H9 (cell line): Measurements from ENCODE around the gene F2RL3. TPM values are rescaled to one million over a fixed set of nuclear protein-coding genes. Genes with fewer than 3 reads are reported as not detected.

Source experiments
- DNase-seq: peaks from one replicate; pipeline ENCODE4 v3.0.0-alpha.2; 2017
- H2AFZ ChIP-seq: one replicate; pipeline ENCODE4 v1.6.1; 2013; ENCODE audit warnings: mild to moderate bottlenecking, low read length, control low read depth, moderate library complexity
- H2AK5ac ChIP-seq: 2 replicates; pipeline ENCODE4 v1.6.1; 2013; ENCODE audit warnings: low read length, control low read depth, mixed read lengths; ENCODE audit not compliant: insufficient read length
- H2BK120ac ChIP-seq: one replicate; pipeline ENCODE4 v1.6.1; 2013; ENCODE audit warnings: low read depth, mild to moderate bottlenecking, low read length, control low read depth, inconsistent platforms; ENCODE audit not compliant: poor library complexity, severe bottlenecking
- H2BK12ac ChIP-seq: 2 replicates; pipeline ENCODE4 v1.6.1; 2013; ENCODE audit warnings: low read length, control low read depth, mixed read lengths, low read depth; ENCODE audit not compliant: insufficient read length
- H2BK15ac ChIP-seq: 2 replicates; pipeline ENCODE4 v1.6.1; 2013; ENCODE audit warnings: low read depth, low read length, control low read depth
- H2BK20ac ChIP-seq: one replicate; pipeline ENCODE4 v1.6.1; 2013; ENCODE audit warnings: low read depth, mild to moderate bottlenecking, low read length, control low read depth, inconsistent platforms; ENCODE audit not compliant: poor library complexity, severe bottlenecking
- H2BK5ac ChIP-seq: 2 replicates; pipeline ENCODE4 v1.6.1; 2013; ENCODE audit warnings: low read length, control low read depth, mixed read lengths; ENCODE audit not compliant: insufficient read length
- H3K14ac ChIP-seq: 2 replicates; pipeline ENCODE4 v1.6.1; 2013; ENCODE audit warnings: low read length, control low read depth; ENCODE audit not compliant: insufficient read depth
- H3K18ac ChIP-seq: 2 replicates; pipeline ENCODE4 v1.6.1; 2013; ENCODE audit warnings: low read depth, mild to moderate bottlenecking, mixed read lengths, low read length, control low read depth; ENCODE audit not compliant: insufficient read length
- H3K23ac ChIP-seq: 2 replicates; pipeline ENCODE4 v1.6.1; 2013; ENCODE audit warnings: low read length, control low read depth, mixed read lengths, low read depth; ENCODE audit not compliant: insufficient read length
- H3K23me2 ChIP-seq: 2 replicates; pipeline ENCODE4 v1.6.1; 2013; ENCODE audit warnings: low read depth, mild to moderate bottlenecking, mixed read lengths, low read length, control low read depth; ENCODE audit not compliant: insufficient read length, poor library complexity, severe bottlenecking
- H3K27ac ChIP-seq: 2 replicates; pipeline ENCODE4 v1.5.1; 2013; ENCODE audit warnings: low read length, control low read depth, mixed read lengths, low read depth; ENCODE audit not compliant: insufficient read length
- H3K27me3 ChIP-seq: 2 replicates; pipeline ENCODE4 v1.6.1; 2013; ENCODE audit warnings: low read length, control low read depth, inconsistent platforms; ENCODE audit not compliant: insufficient read depth
- H3K4ac ChIP-seq: 2 replicates; pipeline ENCODE4 v1.6.1; 2013; ENCODE audit warnings: low read depth, mild to moderate bottlenecking, control low read depth, inconsistent platforms, low read length, moderate library complexity
- H3K4me1 ChIP-seq: 2 replicates; pipeline ENCODE4 v1.6.1; 2013; ENCODE audit warnings: low read length, control low read depth, inconsistent platforms; ENCODE audit not compliant: insufficient read depth
- H3K4me2 ChIP-seq: 2 replicates; pipeline ENCODE4 v1.6.1; 2013; ENCODE audit warnings: low read length, control low read depth, mixed read lengths; ENCODE audit not compliant: insufficient read length, insufficient read depth
- H3K56ac ChIP-seq: 2 replicates; pipeline ENCODE4 v1.6.1; 2013; ENCODE audit warnings: low read depth, mild to moderate bottlenecking, mixed read lengths, low read length, control low read depth; ENCODE audit not compliant: insufficient read length
- H3K79me1 ChIP-seq: 2 replicates; pipeline ENCODE4 v1.6.1; 2013; ENCODE audit warnings: low read depth, mild to moderate bottlenecking, moderate library complexity, low read length, control low read depth, inconsistent platforms; ENCODE audit not compliant: insufficient read depth, poor library complexity, severe bottlenecking
- H3K79me2 ChIP-seq: 2 replicates; pipeline ENCODE4 v1.6.1; 2013; ENCODE audit warnings: low read length, control low read depth, inconsistent platforms; ENCODE audit not compliant: insufficient read depth
- H3K9ac ChIP-seq: 2 replicates; pipeline ENCODE4 v1.6.1; 2013; ENCODE audit warnings: low read length, control low read depth, mixed read lengths; ENCODE audit not compliant: insufficient read length; ENCODE audit errors: extremely low read depth
- H3K9me3 ChIP-seq: one replicate; pipeline ENCODE4 v1.6.1; 2013; ENCODE audit warnings: low read depth, low read length, inconsistent platforms; ENCODE audit not compliant: control insufficient read depth
- H3T11ph ChIP-seq: one replicate; pipeline ENCODE4 v1.6.1; 2013; ENCODE audit warnings: mild to moderate bottlenecking, low read length, control low read depth, inconsistent platforms
- H4K20me1 ChIP-seq: one replicate; pipeline ENCODE4 v1.6.1; 2013; ENCODE audit not compliant: control insufficient read depth, insufficient read length, insufficient read depth
- H4K5ac ChIP-seq: 2 replicates; pipeline ENCODE4 v1.6.1; 2013; ENCODE audit warnings: low read depth, mild to moderate bottlenecking, mixed read lengths, low read length, control low read depth; ENCODE audit not compliant: insufficient read length
- H4K8ac ChIP-seq: replicated peaks from 2 replicates; pipeline ENCODE4 v1.6.1; 2013; ENCODE audit warnings: low read length, control low read depth, mixed read lengths, low read depth; ENCODE audit not compliant: insufficient read length
- H4K91ac ChIP-seq: 2 replicates; pipeline ENCODE4 v1.6.1; 2013; ENCODE audit warnings: low read depth, mild to moderate bottlenecking, moderate library complexity, mixed read lengths, low read length, control low read depth; ENCODE audit not compliant: insufficient read length
- H3K27ac Mint-ChIP-seq, 3 experiments: 2 replicates in 2 of 3; 3 replicates in 1 of 3; pipeline ENCODE4 v1.8.0; 2020 to 2021; ENCODE audit warnings: mixed read lengths in 3 of 3, mild to moderate bottlenecking in 1 of 3, moderate library complexity in 1 of 3
- H3K27me3 Mint-ChIP-seq: 2 replicates; pipeline ENCODE4 v1.8.0; 2021; ENCODE audit warnings: low read depth, mild to moderate bottlenecking, moderate library complexity, mixed read lengths
- H3K36me3 Mint-ChIP-seq, 3 experiments: 2 replicates in 2 of 3; 3 replicates in 1 of 3; pipeline ENCODE4 v1.8.0; 2020 to 2021; ENCODE audit warnings: low read depth in 3 of 3, mixed read lengths in 3 of 3; ENCODE audit not compliant: insufficient read depth in 1 of 3
- H3K4me1 Mint-ChIP-seq, 2 experiments: 2 replicates each; pipeline ENCODE4 v1.8.0; 2020; ENCODE audit warnings: mixed read lengths in 2 of 2
- H3K4me3 Mint-ChIP-seq, 2 experiments: 2 replicates in 1 of 2; 3 replicates in 1 of 2; pipeline ENCODE4 v1.8.0; 2020 to 2021; ENCODE audit warnings: mild to moderate bottlenecking in 2 of 2, mixed read lengths in 2 of 2, moderate library complexity in 1 of 2
- H3K9me3 Mint-ChIP-seq, 2 experiments: 2 replicates in 1 of 2; 3 replicates in 1 of 2; pipeline ENCODE4 v1.8.0; 2020; ENCODE audit warnings: mild to moderate bottlenecking in 2 of 2, mixed read lengths in 2 of 2, moderate library complexity in 1 of 2
- WGBS: extraction: QIAGEN DNeasy Blood & Tissue Kit; methylation state at CpG from one replicate; pipeline ENCODE4 v1.1.7; 2013; ENCODE audit warnings: missing lambda C conversion rate, low lambda C conversion rate, mixed read lengths; ENCODE audit not compliant: insufficient read length; ENCODE audit errors: extremely low coverage; 5-methylcytosine and 5-hydroxymethylcytosine counted together
- total RNA-seq: library from RNA; stranded (reverse); gene quantifications from 2 replicates; pipeline ENCODE4 v1.2.1, GENCODE V29; 2021
- TF ChIP-seq, protein P1 (sequence below): fragments of 200-600 bp; sonication (generic); conservative IDR thresholded peaks from 3 replicates; pipeline ENCODE4 v1.8.0; 2021; ENCODE audit warnings: antibody characterized with exemption, mild to moderate bottlenecking

Gene F2RL3
- total RNA-seq, 1 experiment from 2014 or later, result not detected

DNA sequence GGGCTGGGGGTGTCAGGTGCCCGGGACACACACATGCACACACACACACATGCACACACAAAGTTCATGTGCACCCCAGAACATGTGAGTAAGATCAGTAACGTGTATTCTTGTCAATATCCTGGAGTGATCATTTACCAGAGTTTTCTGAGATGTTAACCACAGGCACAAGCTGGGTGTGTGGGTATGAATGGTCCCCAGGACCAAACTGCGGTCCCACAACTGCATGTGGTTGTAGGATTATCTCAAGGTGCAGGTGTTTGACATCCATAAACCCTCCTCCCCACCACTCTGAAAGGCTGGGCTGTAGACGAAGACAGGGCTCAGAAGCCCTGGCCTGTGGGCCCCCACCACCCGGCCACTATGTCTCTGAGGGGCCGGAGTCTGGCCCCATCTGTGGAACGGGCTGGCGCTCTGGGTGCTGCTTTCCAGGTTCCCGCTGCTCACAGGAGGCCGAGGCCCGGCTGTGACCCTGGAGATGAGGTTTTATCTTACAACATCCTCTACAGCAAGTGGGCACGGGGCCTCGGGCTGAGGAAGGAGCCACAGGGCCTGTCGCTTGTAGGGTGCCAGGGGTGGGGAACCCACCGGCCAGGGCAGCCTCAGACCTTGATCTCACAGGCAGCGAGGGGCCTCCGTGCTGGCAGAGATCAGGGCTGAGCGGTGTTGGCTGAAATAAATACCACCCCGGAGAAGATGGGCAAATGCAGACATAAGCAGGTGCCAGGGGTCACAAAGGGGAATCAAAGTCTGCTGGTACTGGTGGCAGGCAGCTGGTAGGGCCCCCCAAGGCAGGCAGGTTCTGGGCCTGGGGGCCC, 4.3 kb downstream of the F2RL3 start:
- Mint-ChIP-seq H3K36me3 (no peaks in the 10 kb centered on the region), H3K4me3 (no peak overlapping the region), H3K27me3 (peaks cover 17% of the 10 kb centered on the region), H3K27ac (no peak overlapping the region), H3K9me3 (no peaks in the 10 kb centered on the region; a peak in 1 of 5 replicates), H3K4me1 (peaks cover 0 to 5% of the 10 kb centered on the region in 2 experiments; a peak in 2 of 4 replicates)
- Histone ChIP-seq H3K23me2 (peaks cover 11% of the 10 kb centered on the region), H3K23ac (no peak overlapping the region), H3K56ac (no peak overlapping the region), H3K27ac (no peak overlapping the region), H4K5ac (no peak overlapping the region), H3K4me2 (no peak overlapping the region), H3T11ph (no peak overlapping the region), H3K14ac (no peak overlapping the region), H4K91ac (no peak overlapping the region), H2BK15ac (no peak overlapping the region), H3K9ac (no peak overlapping the region), H3K79me1 (no peaks in the 10 kb centered on the region), H3K18ac (no peak overlapping the region), H2AFZ (no peak overlapping the region), H2BK12ac (no peak overlapping the region), H4K8ac (no peak overlapping the region), H2BK120ac (no peak overlapping the region), H3K9me3 (no peaks in the 10 kb centered on the region), H3K27me3 (no peaks in the 10 kb centered on the region; the same call in 1 of the 2 replicates), H3K79me2 (no peaks in the 10 kb centered on the region), H3K4me1 (no peaks in the 10 kb centered on the region), H2BK20ac (no peak overlapping the region), H4K20me1 (no peaks in the 10 kb centered on the region), H3K4ac (no peak overlapping the region), H2AK5ac (no peak overlapping the region), H2BK5ac (no peak overlapping the region)
- no peak for DNase-seq
- TF ChIP-seq, protein P1, sequence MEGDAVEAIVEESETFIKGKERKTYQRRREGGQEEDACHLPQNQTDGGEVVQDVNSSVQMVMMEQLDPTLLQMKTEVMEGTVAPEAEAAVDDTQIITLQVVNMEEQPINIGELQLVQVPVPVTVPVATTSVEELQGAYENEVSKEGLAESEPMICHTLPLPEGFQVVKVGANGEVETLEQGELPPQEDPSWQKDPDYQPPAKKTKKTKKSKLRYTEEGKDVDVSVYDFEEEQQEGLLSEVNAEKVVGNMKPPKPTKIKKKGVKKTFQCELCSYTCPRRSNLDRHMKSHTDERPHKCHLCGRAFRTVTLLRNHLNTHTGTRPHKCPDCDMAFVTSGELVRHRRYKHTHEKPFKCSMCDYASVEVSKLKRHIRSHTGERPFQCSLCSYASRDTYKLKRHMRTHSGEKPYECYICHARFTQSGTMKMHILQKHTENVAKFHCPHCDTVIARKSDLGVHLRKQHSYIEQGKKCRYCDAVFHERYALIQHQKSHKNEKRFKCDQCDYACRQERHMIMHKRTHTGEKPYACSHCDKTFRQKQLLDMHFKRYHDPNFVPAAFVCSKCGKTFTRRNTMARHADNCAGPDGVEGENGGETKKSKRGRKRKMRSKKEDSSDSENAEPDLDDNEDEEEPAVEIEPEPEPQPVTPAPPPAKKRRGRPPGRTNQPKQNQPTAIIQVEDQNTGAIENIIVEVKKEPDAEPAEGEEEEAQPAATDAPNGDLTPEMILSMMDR, result no peak
- WGBS, result no CpG with 5 or more reads among the region's 19 CpGs
